Activated T-cell treated with anti-CD3 and anti-CD28 coated beads, Interleukin-2, amount 50 U/mL, for 48 hours (primary cell): ENCODE measurements around the gene CSRP1.

Experiments used
- DNase-seq, 2 experiments: peaks; one replicate each; pipeline ENCODE4 v3.0.0-alpha.2; 2020

The CSRP1 gene

GRCh38 chr1:201511941-201512539 is 5.1 kb upstream of the CSRP1 start:
- no peak for DNase-seq

DNA sequence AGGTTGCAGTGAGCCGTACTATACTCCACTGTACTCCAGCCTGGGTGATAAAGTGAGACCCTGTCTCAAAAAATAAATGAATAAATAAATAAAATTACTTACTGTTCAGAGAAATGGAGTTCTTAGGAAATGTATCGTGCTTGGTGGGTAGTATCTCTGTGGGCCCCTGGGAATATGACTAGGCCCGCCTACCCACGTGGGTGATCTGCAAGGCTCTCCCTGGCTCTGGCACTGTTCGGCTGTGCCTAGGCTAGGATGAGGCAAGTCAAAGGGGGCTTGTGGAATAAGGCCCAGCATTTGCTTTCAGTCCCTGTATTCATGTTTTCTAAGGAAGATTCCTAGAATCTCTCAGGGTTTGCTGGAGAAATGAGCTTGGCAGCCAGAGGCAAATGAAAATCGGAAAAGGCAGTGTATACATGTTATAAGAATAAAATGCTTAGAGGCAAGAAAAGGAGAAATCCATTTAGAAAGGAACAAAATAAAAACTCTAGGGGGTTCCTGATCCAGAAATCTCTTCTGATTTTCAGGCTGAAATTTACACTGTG is 4.5 kb upstream of the CSRP1 start:
- no peak for DNase-seq

DNA sequence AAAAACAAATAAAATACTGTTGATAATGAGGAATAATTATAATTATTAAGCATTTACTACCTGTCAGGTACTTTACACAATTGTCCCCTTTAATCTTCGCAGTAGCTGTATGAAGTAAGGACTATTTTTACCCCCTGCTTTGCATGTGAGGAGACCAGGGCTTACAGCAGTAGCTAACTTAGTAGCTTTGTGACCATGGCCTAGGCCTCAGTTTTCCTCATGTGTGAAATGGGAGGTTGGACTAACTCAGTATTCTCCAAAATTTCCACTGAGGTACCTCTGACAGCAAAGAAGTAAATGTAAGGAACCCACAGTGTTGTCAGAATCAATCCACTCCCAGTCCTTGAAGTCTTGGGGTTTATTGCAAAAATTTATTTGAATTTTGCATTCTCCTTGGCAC is 3.8 kb upstream of the CSRP1 start:
- DNase-seq, result no peak

DNA sequence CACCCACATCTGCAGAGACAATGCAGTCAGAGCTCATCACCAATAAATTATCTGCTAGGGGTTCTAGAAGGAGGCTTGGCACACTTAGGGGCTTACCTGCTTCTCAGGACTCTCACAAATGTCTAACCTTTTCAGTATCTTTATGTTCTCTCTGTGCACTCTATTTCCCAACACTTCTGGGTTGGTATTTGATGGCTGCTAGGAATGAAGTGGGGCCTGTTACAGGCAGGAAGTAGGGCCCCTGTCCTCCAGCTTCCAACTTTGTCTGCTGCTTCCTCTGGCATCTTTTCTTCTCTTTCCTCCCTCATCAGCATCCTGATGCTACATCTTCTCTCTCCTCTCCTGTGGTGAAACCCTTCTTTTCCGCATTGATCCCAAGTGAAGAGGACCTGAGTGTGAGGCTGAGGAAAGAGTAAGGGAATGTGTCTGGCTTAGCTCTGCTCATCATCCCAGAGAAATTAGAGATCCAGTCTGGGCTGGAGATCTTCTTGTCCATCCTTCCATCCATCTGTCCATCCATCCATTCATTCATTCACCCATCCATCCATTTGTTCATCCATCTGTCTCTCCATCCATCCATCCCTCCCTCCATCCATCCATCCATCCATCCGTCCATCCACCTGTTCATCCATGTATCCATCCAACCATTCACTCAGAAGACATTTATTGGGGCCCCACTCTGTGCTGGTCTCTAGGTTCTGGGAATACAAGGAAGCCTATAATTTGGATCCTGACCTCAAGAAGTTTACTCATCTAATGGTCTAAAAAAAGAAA is 2.9 kb upstream of the CSRP1 start:
- no peak for DNase-seq

- no peak for DNase-seq
Measured at GRCh38 chr1:201508809-201509208, 1.9 kb upstream of the CSRP1 start.

DNA sequence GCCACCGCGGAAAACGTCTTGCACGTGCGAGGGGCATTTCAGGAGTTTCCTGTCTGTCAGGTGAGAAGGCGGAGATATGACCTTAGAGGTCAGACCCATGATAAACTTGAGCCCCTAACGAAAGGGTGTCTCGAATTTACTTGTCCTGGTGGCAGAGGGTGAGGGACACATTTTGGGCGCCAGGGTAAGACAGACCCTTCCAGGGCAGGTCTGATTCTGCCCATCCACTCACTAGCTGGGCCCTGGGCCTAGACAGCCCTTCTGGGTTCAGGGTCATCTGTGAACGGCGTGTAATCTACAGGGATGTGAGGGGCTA is 395 bp upstream of the CSRP1 start:
- DNase-seq, result no peak

GRCh38 chr1:201506092-201506491 is 831 bp downstream of the CSRP1 start:
- no peak for DNase-seq

DNA sequence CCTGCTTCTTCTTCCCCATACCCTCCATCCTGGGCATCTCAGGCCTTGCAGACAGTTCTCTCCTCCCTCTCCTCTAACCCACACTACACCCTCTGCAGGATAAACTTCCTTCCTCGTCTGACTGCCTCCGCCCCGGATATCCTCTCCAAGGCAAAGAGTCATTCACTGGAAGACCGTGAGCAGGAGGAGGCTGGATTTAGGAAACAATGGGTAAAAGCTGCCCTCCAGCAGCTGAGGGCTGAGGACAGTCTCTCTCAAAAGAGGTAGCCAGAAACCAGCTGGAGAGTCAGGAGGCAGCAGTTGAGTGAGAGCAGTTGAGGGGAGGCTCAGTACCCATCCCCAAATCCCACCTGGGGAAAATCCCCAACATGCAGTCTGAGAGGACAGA is 1.4 kb downstream of the CSRP1 start:
- no peak for DNase-seq

GRCh38 chr1:201504799-201505502 is 2.0 kb downstream of the CSRP1 start:
- no peak for DNase-seq

- DNase-seq, result no peak
Measured at GRCh38 chr1:201504179-201504631, 2.7 kb downstream of the CSRP1 start.

GRCh38 chr1:201503397-201504176 is 3.3 kb downstream of the CSRP1 start:
- DNase-seq, result no peak

DNA sequence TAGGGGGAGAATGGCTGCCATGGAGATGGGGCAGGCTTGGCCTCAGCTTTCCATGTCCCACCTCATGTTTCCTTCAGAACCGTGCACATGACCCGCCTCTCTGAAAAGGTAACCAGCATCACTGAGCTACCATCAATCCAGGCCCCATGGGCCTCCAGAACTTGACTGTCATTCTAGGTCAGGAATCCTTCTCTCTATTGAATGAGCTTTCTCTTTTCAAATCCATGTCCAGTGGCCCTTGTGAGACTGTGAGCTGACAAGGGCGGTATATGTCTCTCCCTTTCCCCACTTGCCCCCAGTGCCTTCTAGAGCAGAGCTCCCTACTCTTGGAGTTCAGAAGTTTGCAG is 4.4 kb downstream of the CSRP1 start:
- no peak for DNase-seq

DNA sequence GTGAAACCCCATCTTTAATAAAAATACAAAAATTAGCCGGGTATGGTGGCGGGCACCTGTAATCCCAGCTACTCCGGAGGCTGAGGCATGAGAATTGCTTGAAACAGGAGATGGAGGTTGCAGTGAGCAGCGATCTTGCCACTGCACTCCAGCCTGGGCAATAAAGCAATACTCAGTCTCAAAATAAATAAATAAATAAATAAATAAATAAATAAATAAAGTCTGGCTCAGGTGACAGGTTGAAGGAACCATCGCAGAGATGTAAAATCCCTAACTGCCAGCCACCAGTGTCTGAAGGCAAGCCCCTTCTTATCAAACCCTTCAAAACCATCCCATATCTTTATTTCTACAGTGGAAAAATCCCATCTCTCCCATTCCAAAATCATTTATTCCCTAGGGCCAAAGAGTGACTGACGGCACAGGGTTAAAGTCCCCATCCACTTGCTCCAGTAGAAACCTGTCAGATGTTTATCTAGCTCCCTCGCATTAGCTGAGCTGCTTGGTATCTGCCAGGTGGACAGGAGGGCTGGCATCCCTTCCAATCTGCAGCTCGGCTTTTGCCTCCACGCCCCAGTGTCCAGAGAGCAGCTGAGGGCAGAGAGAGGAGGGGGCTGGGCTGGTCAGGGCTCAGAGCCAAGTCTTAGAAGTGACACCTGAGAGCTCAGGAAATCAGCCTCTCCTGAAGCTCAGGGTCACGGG is 5.0 kb downstream of the CSRP1 start:
- no peak for DNase-seq

DNA sequence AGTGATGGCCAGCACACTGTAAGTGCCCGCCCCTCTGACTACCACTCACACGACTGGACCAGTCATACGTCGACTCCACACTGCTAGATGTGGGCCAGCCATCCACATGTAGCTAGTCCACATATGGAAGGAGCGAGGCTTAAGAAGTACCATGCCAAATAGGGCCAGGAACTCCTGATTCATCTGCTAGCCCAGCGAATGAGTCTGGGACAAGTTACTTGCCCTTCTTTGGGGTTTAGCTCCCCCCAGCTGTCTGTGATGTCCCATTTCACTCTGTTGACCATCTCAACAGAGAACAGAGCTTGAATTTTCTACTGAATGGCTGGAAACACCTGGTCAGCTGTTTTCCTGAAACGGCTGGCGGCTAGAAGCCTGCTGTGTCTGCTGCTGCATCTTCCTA is 5.8 kb downstream of the CSRP1 start:
- no peak for DNase-seq

GRCh38 chr1:201500670-201501120 is 6.2 kb downstream of the CSRP1 start:
- no peak for DNase-seq

GRCh38 chr1:201499795-201500669 is 6.9 kb downstream of the CSRP1 start:
- DNase-seq, result no peak

DNA sequence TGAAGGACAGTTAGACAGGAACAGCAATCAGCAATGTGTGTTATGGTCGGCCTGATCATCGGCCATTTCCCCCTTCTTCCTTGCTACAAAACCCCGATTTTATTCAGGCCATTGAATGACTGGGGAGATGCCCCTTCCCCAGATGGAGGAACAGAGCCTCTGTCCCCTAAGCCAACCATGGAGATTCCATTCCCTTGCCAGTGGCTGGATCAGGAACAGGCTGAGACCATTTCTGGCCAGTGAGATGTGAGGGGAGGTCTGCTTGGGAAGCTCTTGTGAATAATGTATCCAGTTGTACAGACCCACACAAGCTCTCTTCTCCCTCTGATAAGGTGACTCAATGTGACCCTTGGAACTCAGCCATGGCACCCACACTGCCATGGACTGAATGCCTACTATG is 7.7 kb downstream of the CSRP1 start:
- DNase-seq, result no peak

DNA sequence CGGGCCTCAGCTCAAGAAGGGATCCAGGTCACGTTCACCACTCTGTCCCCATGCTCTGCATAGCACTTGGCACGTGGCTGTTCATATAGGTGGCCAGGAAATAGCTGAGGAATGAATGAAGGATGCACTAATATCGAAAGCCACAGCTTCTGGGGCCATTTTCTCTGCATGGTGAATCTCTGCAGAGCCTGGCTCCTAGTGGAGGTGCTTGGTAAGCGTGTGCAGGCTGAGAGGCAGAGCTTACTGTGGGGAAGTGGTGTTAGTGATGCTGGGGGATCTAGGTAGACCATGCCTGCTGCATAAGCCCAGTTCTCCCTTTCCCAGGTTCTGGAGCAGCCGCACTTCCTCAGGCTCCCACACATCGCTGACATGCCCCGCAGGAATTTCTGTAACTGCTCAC is 8.3 kb downstream of the CSRP1 start:
- DNase-seq, result no peak

DNA sequence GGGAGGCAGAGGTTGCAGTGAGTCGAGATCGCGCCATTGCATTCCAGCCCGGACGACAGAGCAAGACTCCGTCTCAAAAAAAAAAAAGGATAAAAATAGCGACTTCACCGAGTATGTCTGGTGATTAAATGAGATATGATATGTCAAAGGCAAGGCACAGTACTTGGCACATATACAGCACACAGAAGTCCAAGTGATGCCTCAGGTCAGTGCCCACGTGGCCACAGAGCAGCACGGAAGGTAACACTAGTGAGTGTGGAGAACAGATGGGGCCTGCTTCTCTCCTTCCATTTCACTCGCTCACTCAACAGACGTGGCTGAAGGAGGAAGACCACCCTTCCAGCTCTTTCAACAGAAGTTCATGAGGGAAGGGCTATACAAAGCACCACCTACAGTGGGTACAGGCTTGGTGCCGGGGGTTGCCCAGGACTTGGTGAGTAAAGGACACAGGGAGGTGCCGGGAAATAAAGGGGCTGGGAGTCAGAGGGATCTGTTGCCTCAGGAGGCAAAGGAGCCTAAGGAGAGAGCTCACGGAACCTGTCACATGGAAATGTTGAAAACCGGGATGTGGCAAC is 8.9 kb downstream of the CSRP1 start:
- no peak for DNase-seq

DNA sequence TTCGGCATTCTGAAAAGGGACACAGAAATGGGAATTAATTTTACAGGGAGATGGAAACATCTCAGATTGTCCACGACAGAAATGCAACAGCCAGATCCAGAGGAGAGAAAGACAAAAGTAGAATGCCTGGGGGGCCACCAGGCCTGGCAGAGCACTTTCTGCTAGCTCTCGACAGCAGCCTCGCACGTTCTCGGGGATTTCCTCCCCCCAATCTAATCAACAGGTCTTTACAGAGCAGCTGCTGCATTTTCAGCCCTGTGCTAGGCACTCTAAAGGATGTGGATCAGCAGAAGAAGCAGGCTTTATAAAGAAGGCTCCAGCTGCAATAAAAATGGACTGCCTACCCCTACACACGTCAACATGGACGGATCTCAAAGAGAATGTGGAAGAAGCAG is 10.6 kb downstream of the CSRP1 start:
- DNase-seq, result no peak
